Measurements from ENCODE around the gene SMARCB1.

SMARCB1 gene

DNA sequence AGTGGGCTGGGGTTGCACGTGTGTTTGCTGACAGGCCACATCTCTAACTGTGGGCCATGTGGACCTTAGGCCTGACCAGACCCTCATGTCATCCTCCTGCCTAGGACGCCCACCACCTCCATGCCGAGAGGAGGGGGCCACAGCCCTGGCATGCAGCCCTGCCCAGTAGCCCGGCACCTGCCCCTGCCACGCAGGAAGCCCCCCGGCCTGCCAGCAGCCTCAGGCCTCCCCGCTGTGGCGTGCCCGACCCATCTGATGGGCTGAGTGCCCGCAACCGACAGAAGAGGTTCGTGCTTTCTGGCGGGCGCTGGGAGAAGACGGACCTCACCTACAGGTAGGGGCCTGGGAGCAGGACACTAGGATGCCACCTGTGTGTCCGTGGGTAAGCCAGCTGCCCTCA, 7.7 kb upstream of the SMARCB1 start:
- no peak for DNase-seq (ENCODE audit: low spot score)
- in situ Hi-C loops (cut with MboI; ENCODE audit: low sequenced_read_pairs, unreplicated experiment), result no loop called here
- TF ChIP-seq CTCF (IDR thresholded peaks at IDR 0.05; ENCODE audit: borderline replicate concordance, control extremely low read depth, extremely low read depth, insufficient read depth, missing control alignments), result no peak

DNA sequence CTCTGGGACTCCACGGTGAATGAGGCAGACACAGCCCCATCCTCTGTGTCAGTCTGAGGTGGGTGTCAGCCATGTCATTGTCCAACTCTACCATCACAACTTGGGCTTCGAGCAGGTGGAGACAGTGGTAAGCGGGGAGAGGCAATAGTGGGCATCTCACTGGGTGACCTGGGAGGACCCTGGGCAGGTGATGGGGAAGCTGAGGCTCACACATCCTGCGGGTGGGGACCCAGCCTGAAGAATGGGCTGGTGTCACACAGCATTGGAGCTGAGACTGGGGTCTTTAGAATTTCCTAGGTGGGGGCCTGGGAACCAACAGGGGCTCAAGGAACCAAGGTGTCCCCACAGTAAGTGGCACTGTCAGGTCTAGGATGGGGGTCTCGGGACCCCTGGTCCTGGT, 7.0 kb upstream of the SMARCB1 start:
- no peak for TF ChIP-seq CTCF (IDR thresholded peaks at IDR 0.05; ENCODE audit: borderline replicate concordance, control extremely low read depth, extremely low read depth, insufficient read depth, missing control alignments)
- DNase-seq (ENCODE audit: low spot score), result no peak
- in situ Hi-C loops (cut with MboI; ENCODE audit: low sequenced_read_pairs, unreplicated experiment), result no loop called here

DNA sequence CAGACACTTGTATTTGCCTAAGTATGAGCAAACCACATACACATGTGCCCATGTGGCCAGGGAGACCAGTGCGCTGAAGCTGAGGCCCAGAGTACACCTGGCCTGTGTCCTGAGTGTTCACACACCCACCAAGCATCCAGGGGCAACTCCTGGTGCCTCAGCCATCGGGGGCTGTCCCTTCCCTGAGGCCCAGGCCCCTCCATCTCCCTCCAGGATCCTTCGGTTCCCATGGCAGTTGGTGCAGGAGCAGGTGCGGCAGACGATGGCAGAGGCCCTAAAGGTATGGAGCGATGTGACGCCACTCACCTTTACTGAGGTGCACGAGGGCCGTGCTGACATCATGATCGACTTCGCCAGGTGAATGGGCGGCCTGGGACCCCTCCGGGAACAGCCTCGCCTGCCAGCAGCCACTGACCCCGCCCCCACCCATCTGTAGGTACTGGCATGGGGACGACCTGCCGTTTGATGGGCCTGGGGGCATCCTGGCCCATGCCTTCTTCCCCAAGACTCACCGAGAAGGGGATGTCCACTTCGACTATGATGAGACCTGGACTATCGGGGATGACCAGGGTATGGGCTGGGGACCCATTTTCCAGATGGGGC, 6.5 kb upstream of the SMARCB1 start:
- no peak for DNase-seq (ENCODE audit: low spot score)
- TF ChIP-seq CTCF (IDR thresholded peaks at IDR 0.05; ENCODE audit: borderline replicate concordance, control extremely low read depth, extremely low read depth, insufficient read depth, missing control alignments), result no peak
- in situ Hi-C loops (cut with MboI; ENCODE audit: low sequenced_read_pairs, unreplicated experiment), result no loop called here

GRCh38 chr22:23781065-23781464, 5.7 kb upstream of the SMARCB1 start:
- no peak for DNase-seq (ENCODE audit: low spot score)
- TF ChIP-seq CTCF (IDR thresholded peaks at IDR 0.05; ENCODE audit: borderline replicate concordance, control extremely low read depth, extremely low read depth, insufficient read depth, missing control alignments), result no peak
- in situ Hi-C loops (cut with MboI; ENCODE audit: low sequenced_read_pairs, unreplicated experiment), result no loop called here

GRCh38 chr22:23781511-23782183, 5.1 kb upstream of the SMARCB1 start:
- in situ Hi-C loops (cut with MboI; ENCODE audit: low sequenced_read_pairs, unreplicated experiment), result no loop called here
- TF ChIP-seq CTCF (IDR thresholded peaks at IDR 0.05; ENCODE audit: borderline replicate concordance, control extremely low read depth, extremely low read depth, insufficient read depth, missing control alignments), result no peak
- no peak for DNase-seq (ENCODE audit: low spot score)

DNA sequence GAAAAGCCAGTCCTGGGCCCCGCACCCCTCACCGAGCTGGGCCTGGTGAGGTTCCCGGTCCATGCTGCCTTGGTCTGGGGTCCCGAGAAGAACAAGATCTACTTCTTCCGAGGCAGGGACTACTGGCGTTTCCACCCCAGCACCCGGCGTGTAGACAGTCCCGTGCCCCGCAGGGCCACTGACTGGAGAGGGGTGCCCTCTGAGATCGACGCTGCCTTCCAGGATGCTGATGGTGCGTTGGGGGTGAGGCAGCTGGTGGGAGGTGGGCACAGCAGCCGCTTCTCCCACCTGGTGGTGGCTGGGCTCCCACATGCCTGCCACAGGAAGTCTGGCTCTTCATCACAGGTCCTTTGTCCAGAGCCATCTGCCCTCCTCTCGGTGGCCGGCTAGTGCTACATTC, 4.5 kb upstream of the SMARCB1 start:
- in situ Hi-C loops (cut with MboI; ENCODE audit: low sequenced_read_pairs, unreplicated experiment), result no loop called here
- DNase-seq (ENCODE audit: low spot score), result no peak
- no peak for TF ChIP-seq CTCF (IDR thresholded peaks at IDR 0.05; ENCODE audit: borderline replicate concordance, control extremely low read depth, extremely low read depth, insufficient read depth, missing control alignments)
